NCI-H2081 treated with DMSO at 0.1 percent for 48 hours (cell line): Measurements from ENCODE around the gene DOCK3.
"Not testable (repeated sequence)": the region's sequence is repeated elsewhere in the genome, so short reads cannot be mapped to it uniquely, and the experiment has no call there.

ENCODE experiments used
- DNase-seq: peaks from one replicate; lab custom pipeline; 2025; lab: John Stamatoyannopoulos, UW

Gene DOCK3

GRCh38 chr3:51110586-51110985 lies 435.9 kb downstream of the DOCK3 start:
- DNase-seq = no peak

- no peak for DNase-seq
These were observed 448.2 kb downstream of the DOCK3 start for GRCh38 chr3:51122944-51123343.

GRCh38 chr3:51123531-51123930 lies 448.8 kb downstream of the DOCK3 start:
- no peak for DNase-seq

- DNase-seq = not testable (repeated sequence)
These were observed 456.9 kb downstream of the DOCK3 start for GRCh38 chr3:51131607-51132006.

- no peak for DNase-seq
These were observed 463.0 kb downstream of the DOCK3 start for GRCh38 chr3:51137715-51138114.

GRCh38 chr3:51139616-51140015 lies 464.9 kb downstream of the DOCK3 start:
- no peak for DNase-seq

GRCh38 chr3:51141573-51141972 lies 466.8 kb downstream of the DOCK3 start:
- DNase-seq = no peak

- DNase-seq = no peak
These were observed 471.3 kb downstream of the DOCK3 start for GRCh38 chr3:51145811-51146585.

GRCh38 chr3:51146781-51147180 lies 472.1 kb downstream of the DOCK3 start:
- no peak for DNase-seq

GRCh38 chr3:51156147-51156546 lies 481.4 kb downstream of the DOCK3 start:
- DNase-seq = no peak

GRCh38 chr3:51163051-51163450 lies 488.3 kb downstream of the DOCK3 start:
- DNase-seq = no peak

GRCh38 chr3:51173518-51174271 lies 499.0 kb downstream of the DOCK3 start:
- DNase-seq = no peak

GRCh38 chr3:51176923-51177322 lies 502.2 kb downstream of the DOCK3 start:
- DNase-seq = no peak

GRCh38 chr3:51186446-51186845 lies 511.7 kb downstream of the DOCK3 start:
- DNase-seq = not testable (repeated sequence)

GRCh38 chr3:51190199-51190598 lies 515.5 kb downstream of the DOCK3 start:
- DNase-seq = no peak

- no peak for DNase-seq
These were observed 516.1 kb downstream of the DOCK3 start for GRCh38 chr3:51190827-51191226.

- DNase-seq = no peak
These were observed 517.0 kb downstream of the DOCK3 start for GRCh38 chr3:51191768-51192167.

GRCh38 chr3:51198477-51198876 lies 523.8 kb downstream of the DOCK3 start:
- no peak for DNase-seq

GRCh38 chr3:51199296-51199695 lies 524.6 kb downstream of the DOCK3 start:
- not testable (repeated sequence) for DNase-seq

GRCh38 chr3:51216291-51216690 lies 541.6 kb downstream of the DOCK3 start:
- no peak for DNase-seq

GRCh38 chr3:51221959-51222358 lies 547.2 kb downstream of the DOCK3 start:
- DNase-seq = no peak

GRCh38 chr3:51224283-51224682 lies 549.6 kb downstream of the DOCK3 start:
- DNase-seq = no peak

GRCh38 chr3:51224843-51225242 lies 550.1 kb downstream of the DOCK3 start:
- no peak for DNase-seq
